Thoracic aorta (tissue), 2 donors: Measurements from ENCODE around the gene NCKAP5. TPM values are rescaled to one million over a fixed set of nuclear protein-coding genes. Genes with fewer than 3 reads are reported as not detected.

Experiments used
- ATAC-seq: fragments of 150-250 bp; one replicate; pipeline ENCODE4 v1.8.0; 2017; ENCODE audit warnings: low read depth; ENCODE audit not compliant: insufficient number of reproducible peaks, low FRiP score
- DNase-seq: peaks from one replicate; pipeline ENCODE4 v3.0.0-alpha.2; 2020; ENCODE audit warnings: low spot score
- H3K27ac ChIP-seq, 2 donors: fragments of 200-600 bp; sonication (generic); 1 replicate in 1 of 2; 2 replicates in 1 of 2; pipeline ENCODE4 v1.5.1; 2016; ENCODE audit warnings: mild to moderate bottlenecking in 2 of 2, moderate library complexity in 2 of 2
- H3K27me3 ChIP-seq: fragments of 200-600 bp; sonication (generic); replicated peaks from 2 replicates; pipeline ENCODE4 v1.6.0; 2016; ENCODE audit warnings: mild to moderate bottlenecking; ENCODE audit not compliant: insufficient read depth
- H3K36me3 ChIP-seq: fragments of 200-600 bp; sonication (generic); one replicate; pipeline ENCODE4 v1.5.1; 2016
- H3K4me1 ChIP-seq, 2 donors: fragments of 200-600 bp; sonication (generic); 1 replicate in 1 of 2; 2 replicates in 1 of 2; pipeline versions ENCODE4 v1.5.1 to v1.6.0; 2016; ENCODE audit warnings: low read depth in 2 of 2, mild to moderate bottlenecking in 1 of 2; ENCODE audit not compliant: control insufficient read depth in 1 of 2
- H3K4me3 ChIP-seq: fragments of 200-600 bp; sonication (generic); 2 replicates; pipeline ENCODE4 v1.5.1; 2016; ENCODE audit warnings: mild to moderate bottlenecking
- H3K9me3 ChIP-seq: fragments of 200-600 bp; sonication (generic); 2 replicates; pipeline ENCODE4 v1.5.1; 2016
- total RNA-seq, 2 donors: library from RNA; depleted of rRNA; stranded (reverse); fragments of >200 nt; gene quantifications; one replicate each; pipeline versions ENCODE4 v1.1.0 to v1.2.3, GENCODE V29; 2016
- TF ChIP-seq, protein P1 (sequence below): fragments of 200-600 bp; sonication (generic); IDR thresholded peaks from one replicate; pipeline ENCODE4 v1.5.1; 2019; ENCODE audit warnings: antibody characterized with exemption

Gene NCKAP5
- total RNA-seq, 2 donors from 2014 or later, result 1.2 to 1.9 TPM

DNA sequence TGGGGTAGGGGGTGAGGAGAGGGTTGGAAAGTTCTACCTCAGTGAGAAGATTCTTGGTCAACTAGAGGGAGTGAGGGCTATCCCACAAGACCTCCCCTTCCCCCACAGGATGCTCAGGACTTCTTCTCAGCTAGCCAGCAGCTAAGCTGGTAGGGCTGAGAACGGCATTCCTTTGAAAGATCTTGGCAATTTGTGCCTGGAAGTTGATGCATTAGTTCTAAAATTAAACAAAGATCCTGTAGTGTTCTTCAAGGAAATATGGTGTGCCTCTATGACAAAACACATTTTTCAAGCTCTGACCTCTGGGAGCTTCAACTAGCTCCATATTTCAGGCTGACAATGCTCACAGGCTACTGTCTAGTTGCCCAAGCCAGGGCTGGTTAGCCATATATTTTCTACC lies 900.6 kb downstream of the NCKAP5 start:
- Histone ChIP-seq H3K36me3 (no peaks in the 10 kb centered on the region), H3K27me3 (no peaks in the 10 kb centered on the region), H3K9me3 (no peaks in the 10 kb centered on the region), H3K4me1 (peaks cover 0 to 21% of the 10 kb centered on the region in 2 donors), H3K27ac (no peak overlapping the region), H3K4me3 (no peak overlapping the region)
- TF ChIP-seq, protein P1, sequence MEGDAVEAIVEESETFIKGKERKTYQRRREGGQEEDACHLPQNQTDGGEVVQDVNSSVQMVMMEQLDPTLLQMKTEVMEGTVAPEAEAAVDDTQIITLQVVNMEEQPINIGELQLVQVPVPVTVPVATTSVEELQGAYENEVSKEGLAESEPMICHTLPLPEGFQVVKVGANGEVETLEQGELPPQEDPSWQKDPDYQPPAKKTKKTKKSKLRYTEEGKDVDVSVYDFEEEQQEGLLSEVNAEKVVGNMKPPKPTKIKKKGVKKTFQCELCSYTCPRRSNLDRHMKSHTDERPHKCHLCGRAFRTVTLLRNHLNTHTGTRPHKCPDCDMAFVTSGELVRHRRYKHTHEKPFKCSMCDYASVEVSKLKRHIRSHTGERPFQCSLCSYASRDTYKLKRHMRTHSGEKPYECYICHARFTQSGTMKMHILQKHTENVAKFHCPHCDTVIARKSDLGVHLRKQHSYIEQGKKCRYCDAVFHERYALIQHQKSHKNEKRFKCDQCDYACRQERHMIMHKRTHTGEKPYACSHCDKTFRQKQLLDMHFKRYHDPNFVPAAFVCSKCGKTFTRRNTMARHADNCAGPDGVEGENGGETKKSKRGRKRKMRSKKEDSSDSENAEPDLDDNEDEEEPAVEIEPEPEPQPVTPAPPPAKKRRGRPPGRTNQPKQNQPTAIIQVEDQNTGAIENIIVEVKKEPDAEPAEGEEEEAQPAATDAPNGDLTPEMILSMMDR, result no peak
- DNase-seq, result no peak
- ATAC-seq, result no peak

DNA sequence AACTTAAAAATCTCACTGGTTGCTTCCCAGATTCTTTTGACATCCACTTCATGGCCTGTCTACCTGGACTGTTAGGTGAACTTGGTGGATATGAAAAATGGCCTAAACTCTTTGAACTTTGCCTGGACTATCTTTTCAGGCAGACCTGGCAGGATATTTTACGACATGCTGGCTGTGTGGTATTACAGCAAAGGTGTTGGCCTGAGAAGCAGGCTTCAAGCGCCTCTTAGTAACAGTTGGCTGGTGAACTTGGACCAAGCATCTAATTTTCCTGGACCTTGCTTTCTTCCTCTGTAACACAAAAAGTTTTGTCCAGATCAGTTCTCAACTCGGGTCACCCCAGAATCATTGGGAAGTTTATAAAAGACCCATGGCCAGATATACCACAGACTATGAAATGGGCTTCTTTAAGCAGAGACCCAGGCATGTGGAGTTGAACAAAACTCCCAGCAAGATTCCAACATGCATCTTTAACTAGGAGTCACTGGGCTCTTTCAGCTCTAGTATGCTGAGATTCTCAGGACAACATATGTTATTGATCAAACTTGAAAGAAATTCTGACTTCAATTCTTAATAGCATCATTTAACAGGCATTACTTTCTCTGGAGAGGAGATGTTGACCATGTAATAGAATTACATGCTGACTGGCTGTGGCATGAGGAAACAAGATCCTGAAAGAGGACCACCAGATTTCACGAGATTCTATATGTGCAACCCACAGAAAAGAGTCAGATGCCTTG lies 902.7 kb downstream of the NCKAP5 start:
- Histone ChIP-seq H3K4me1 (peaks cover 0 to 16% of the 10 kb centered on the region in 2 donors), H3K27me3 (no peaks in the 10 kb centered on the region), H3K36me3 (no peaks in the 10 kb centered on the region), H3K4me3 (no peak overlapping the region), H3K9me3 (no peaks in the 10 kb centered on the region), H3K27ac (no peak overlapping the region)
- no peak for DNase-seq
- TF ChIP-seq, protein P1, result no peak
- no peak for ATAC-seq

DNA sequence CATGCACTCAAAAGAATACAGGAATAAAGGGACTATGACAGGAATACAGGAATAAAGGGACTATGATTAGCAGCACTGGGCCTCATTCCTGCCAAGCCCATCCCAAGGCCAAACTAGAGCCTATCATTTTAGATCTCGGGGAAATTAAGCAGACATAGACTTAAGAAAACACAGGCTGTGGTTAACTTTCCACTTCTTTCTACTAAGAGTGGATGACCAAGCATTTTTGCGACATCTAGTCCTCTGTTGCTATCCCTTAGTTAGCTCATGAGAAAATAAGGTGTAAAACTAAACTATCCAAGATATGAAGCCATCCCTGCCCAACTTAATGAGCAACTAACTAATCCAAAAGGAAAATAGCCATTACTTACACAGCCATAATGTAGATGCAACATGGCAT lies 904.2 kb downstream of the NCKAP5 start:
- H3K36me3 ChIP-seq, result no peaks in the 10 kb centered on the region
- H3K9me3 ChIP-seq, result no peaks in the 10 kb centered on the region
- TF ChIP-seq, protein P1, result no peak
- H3K4me1 ChIP-seq, result peaks cover 0 to 1% of the 10 kb centered on the region in 2 donors
- H3K27ac ChIP-seq, result no peak overlapping the region
- DNase-seq, result no peak
- H3K4me3 ChIP-seq, result no peak overlapping the region
- H3K27me3 ChIP-seq, result no peaks in the 10 kb centered on the region
- ATAC-seq, result no peak

DNA sequence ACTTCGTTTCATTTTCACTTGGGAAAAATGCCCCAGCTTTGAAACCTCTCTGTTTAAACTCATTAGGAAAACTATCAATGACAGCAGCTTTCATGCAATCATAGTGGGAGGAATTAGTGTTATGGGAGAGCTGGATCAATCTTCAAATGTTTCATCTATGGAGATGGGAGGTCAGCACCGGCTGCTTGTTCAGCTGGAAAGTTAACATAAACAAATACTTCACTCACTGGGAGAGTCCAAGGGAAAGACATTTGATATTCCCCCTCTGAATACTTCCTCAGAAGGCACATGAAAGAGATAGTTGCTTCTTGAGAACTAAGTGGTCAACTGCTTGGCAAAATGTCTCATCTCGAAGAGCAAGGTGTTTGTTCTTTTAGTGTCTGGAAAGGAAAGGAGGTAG lies 905.5 kb downstream of the NCKAP5 start:
- H3K4me3 ChIP-seq, result no peak overlapping the region
- H3K9me3 ChIP-seq, result no peaks in the 10 kb centered on the region
- no peak for DNase-seq
- ATAC-seq, result no peak
- H3K4me1 ChIP-seq, result no peaks in the 10 kb centered on the region
- TF ChIP-seq, protein P1, result no peak
- H3K36me3 ChIP-seq, result no peaks in the 10 kb centered on the region
- no peak overlapping the region for H3K27ac ChIP-seq
- no peaks in the 10 kb centered on the region for H3K27me3 ChIP-seq

DNA sequence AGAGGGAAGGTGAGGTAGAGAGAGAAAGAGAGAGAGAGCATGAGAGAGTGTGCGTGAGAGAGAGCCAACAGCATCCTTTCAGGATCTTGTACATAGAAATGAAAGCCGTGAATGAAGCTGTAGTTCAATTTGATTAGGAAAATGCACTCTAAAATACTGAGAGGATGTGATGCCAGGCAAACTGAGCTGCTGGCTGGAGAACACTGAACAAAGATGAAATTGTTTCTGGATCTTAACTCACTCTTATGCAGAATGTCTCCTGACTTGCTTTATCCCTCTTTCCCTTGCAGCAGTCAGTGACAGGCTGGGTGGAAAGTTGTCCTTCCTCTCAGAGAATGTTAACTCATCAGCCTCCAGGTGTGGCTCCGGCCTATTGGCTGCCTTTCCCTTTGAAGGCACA lies 908.9 kb downstream of the NCKAP5 start:
- no peak for ATAC-seq
- DNase-seq, result no peak

More for the DNA sequence above, 908.9 kb downstream of the NCKAP5 start:
- TF ChIP-seq, protein P1, result no peak
- Histone ChIP-seq H3K36me3 (no peaks in the 10 kb centered on the region), H3K9me3 (no peaks in the 10 kb centered on the region), H3K4me3 (no peak overlapping the region), H3K27ac (no peak overlapping the region), H3K27me3 (no peaks in the 10 kb centered on the region), H3K4me1 (no peaks in the 10 kb centered on the region)
